Measurements from ENCODE around the gene FGF14.

The FGF14 gene

DNA sequence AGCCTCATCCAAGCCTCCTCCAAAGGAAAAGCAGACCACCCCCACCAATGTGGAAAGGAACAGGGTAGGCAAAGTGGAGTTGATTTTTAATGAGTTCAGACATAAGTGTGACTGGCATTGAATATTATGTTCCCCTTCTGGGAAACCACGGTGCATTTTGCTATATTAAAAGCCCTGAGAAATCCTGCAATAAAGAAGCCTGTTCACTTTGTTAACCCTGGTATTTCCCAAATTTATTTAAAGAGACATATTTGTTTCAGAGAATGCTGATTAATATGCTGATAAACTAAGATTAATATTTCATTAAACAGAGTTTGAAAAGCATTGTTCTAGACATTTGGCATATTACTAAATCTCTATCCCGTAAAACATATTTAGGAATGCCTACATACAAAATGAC is 151.4 kb downstream of the FGF14 start:
- no peak for DNase-seq (ENCODE audit: low spot score)

DNA sequence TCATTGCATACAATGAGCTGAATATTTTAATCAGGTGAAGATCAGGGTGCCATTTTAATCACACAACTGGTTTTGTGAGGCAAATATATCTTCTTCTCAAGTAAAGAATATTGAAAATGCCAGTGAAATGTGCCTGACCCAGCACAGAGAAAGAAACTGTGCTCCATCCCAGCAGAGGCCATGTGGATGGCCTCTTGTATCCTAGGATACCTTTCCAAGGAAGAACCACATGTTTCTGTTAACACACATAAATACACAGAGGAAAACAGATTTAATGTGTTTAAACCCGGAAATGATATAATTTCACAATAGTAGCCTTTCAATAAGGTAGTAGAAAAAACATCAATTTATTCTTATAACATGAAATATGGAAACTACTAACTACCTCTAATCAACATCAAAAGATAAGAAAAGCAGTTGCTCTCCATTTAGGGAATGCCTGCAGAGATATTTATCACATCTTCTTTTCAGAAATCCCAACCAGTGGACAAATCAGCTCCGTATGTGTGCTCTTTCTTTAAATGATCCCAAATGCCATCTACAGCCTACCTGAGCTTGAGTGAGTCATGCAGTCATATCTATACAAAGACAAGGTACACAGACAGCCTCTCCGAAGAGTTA is 157.1 kb downstream of the FGF14 start:
- no peak for DNase-seq (ENCODE audit: low spot score)

DNA sequence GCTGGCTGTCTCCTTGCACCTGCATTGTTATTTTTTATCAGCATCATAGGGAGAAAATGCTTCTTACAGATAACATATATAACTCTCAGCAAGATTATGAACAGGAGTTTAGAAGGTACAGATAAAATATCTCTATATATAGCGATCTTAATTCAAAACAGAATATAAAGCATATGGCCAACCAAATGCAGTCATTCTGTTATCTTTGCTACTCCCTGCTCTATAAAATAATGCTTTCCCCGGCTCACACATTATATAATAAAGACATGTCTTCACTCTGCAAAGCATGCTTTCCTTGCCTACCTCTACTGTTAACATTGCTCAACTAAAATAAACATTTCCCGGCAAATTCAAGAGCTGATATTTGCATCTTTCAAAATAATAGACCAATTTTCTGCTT is 161.7 kb downstream of the FGF14 start:
- DNase-seq (ENCODE audit: low spot score) = no peak

DNA sequence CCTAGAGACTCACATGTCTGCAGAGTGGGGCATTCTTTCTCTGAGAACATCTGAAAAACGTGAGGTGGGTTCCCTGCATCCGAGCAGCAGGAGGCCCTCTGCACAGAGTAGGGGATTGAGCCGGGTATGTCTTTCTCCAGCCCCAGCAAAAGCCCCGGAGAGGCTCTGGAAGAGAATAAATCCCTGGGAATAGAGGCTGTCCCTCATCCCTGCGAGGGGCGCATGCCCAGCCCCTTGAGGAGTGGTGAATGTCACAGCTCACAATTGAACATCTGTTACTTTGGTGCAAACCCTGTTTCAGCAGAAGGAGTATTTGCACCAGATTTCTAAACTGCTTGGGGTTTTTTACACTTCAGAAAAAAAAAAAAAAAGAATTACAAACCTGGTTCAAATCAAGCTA is 164.6 kb downstream of the FGF14 start:
- no peak for DNase-seq (ENCODE audit: low spot score)

DNA sequence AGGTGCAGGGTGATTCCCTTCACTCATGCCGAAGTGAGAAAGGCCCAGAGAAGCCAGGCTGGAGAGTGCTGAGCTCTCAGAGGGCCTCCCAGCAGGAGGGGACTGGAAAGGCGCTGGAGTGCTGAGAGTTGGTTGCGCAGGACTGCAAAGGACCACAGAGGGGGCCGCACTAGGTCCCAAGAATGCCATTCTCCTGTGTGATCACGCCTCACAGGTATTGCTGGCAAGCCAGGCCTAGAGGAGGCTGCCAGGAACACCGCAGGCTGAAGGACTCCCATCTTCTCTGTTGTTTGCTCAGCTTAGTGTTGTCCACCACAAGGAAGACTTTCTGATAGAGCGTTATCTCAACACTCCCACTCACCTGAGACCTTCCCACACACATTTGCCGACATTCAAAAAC is 165.0 kb downstream of the FGF14 start:
- DNase-seq (ENCODE audit: low spot score) = no peak

DNA sequence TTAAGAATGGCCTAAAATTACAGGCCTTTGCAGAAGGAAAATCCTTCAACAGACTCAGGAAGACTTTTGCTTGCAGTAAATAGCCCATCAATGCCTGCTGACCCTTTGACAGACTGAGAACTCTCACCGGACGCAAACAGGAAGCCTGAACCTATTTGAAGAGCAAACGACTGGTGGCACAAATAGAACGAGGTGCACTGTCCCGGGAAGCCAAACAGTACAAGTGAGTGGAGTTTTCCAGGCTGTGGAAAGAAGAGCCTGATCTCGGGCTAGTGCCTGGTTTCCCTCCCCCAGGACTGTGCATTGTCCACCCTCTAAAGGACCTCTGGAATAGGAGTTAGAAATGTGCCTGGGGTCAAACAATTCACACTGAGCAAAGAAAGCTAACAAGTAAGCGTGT is 165.5 kb downstream of the FGF14 start:
- no peak for DNase-seq (ENCODE audit: low spot score)

DNA sequence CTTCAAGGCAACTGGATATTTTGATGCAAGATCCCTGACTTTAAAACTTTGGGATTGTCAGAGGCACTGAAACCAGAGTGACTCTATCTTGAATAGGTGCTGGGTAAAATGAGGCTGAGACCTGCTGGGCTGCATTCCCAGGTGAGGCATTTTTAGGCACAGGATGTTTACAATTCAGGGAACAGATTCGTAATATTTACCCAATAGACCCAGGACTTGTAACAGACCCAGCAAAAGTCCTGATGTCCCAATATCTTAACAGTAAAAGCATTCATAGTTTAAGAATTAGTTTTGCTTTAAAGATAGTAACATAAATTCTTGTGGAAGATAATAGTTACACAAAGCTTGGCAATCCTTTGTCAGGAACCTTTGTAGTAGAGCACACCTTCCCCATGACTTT is 166.2 kb downstream of the FGF14 start:
- DNase-seq (ENCODE audit: low spot score) = no peak

DNA sequence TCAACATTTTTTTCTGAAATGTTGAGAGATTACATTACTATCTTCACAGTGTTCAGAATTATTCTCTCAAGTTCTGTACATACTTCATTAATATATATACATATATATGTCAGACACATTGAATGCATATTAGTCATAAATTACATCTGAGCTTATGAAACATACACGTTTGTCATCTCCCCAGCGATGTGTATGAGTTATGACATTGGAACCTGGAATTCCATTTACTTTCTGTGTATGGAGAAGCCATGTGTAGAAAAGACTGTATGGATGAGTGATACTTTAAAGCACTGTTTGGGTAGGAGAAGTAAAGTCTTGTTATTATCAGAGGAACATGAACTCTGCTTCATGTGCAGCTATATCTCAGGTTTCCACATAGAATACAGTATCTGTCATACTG is 167.2 kb downstream of the FGF14 start:
- DNase-seq (ENCODE audit: low spot score) = no peak

DNA sequence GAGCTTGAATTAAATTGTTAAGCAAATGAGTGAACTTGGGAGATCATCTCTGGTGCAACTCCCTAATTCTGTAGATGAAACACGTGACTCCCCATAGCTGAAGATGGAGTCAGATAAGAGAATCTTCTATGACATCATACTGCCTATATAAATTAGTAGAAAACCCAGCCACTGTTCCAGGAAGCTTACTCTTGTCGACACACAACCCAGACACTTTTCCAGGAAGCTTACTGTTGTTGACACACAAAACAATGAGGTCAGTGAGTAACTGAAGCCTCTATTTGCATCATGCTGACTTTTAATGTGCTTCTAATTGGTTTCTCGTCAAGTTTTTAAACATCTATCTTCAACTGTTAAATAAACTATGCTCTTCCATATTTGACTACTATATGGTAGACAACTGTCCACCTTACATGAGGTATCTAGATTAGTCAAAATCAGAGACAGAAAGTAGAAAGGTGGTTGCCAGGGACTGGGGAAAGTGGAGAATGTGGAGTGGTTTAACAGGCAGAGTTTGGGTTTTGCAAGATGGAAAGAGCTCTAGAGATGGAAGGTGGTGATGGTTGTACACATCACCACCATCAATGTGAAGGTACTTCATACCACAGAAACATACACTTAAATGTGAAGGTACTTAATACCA is 168.2 kb downstream of the FGF14 start:
- DNase-seq (ENCODE audit: low spot score) = no peak

DNA sequence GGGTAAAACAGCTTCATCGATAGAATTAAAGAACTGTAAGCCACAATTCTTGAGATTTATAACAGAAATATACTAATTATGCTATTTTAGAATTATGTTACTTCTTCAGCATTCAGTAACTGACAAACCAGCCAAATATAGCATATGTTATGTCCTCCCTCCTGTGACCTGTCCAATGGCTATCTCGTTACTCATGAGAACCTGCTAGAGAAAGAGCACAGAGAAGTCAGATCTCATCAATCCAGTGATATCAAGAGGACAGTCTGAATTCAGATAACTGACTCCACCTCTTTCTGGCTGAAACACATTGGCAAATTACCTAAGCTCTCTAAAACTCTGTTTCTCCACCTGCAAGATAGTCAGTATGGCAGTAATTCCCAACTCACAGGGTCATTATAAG is 170.4 kb downstream of the FGF14 start:
- DNase-seq (ENCODE audit: low spot score) = no peak

DNA sequence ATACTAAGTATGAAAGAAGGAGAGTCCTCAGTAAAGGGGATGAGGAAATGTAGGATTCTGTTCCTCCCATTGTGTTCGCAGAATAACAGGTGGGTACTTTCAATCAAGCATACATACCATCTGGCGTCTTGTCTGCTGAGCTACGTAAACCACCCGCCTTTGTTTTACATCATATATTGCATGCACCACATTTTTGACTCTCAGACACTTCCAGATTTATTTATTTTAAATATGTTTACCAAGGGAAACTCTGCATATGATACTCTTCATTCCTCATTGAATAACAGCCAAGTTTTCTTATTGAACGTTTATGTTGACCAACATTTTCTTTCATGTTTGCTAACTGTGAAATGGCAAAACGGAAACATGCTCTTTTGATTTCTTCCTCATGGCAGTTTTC is 174.1 kb downstream of the FGF14 start:
- no peak for DNase-seq (ENCODE audit: low spot score)

DNA sequence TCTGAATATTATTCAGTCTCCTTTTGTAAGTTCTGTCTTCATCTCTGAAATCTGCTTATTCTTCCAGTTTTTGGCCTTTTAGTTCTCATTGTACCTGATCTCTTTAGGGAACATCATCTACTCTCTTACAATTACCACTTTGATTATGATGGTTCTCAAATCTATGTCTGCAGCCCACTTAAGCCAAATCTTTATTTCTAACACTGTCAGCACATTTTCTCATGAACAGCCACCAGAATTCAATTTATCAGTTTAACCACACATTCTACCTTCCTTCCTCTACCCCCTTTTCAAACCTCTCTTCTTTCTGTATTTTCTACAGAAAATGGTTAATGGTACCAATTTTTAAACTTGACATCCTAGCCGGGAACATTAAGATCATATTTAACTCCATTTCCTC is 175.3 kb downstream of the FGF14 start:
- DNase-seq (ENCODE audit: low spot score) = no peak

DNA sequence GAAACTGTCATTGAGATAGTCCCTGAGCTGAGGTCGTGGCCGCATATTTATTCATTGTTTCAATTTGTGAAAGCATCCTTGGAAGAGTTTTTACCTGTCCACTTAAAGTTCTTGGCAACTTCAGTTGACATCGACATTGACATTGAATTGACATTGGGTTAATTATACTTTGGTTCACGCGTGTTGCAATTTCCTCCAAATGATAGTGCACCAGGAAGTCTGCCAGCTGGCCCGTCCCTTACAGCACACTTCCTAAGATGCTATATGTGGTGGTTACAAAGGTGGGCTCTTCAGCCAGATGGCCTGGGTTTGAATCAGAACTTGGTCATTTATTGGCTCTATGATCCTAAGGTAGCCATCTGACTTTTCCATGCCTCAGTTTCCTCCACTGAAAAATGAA is 176.0 kb downstream of the FGF14 start:
- DNase-seq (ENCODE audit: low spot score) = no peak

DNA sequence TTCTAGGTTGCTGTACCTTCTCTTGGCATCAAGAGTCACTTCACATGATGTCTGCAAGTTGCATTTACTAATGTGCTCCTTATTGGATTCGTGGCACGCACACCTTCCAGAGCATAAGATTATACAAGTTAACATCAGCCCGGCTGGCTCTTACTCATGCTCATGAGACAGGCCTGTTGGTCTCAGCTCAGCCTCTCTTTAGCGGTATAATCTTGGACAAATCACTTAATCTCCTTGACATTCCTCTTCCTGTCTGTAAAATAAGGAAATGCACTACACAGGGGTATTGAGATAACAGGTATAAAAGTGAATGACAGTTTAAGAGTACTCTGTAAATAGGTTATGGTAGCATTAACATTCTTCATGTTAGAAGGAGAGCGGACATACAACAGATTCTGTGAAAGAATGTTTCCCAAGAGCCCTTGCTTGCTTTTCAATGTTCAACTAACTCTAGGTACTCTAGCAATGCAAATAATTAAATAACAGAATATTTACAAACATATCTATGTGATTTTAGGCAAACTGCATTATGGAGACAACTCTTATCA is 181.1 kb downstream of the FGF14 start:
- no peak for DNase-seq (ENCODE audit: low spot score)

DNA sequence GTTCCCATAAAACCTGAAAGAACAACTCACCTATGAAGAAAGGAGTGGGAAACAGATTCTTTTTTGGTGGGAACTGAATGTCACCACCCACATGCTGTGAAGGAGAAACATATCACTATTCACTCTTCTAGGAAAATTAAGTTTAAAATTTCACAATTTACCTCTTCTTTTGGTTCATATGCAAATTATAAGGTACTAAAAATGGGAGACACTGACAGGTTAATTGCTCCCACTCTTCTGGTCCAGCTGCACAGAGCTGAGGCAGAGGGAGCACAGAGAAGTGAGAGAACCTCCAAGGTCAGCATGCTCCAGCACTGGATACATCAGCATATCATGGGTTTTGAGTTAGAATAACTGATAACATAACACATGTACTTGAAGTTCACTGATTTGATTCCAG is 186.9 kb downstream of the FGF14 start:
- no peak for DNase-seq (ENCODE audit: low spot score)

DNA sequence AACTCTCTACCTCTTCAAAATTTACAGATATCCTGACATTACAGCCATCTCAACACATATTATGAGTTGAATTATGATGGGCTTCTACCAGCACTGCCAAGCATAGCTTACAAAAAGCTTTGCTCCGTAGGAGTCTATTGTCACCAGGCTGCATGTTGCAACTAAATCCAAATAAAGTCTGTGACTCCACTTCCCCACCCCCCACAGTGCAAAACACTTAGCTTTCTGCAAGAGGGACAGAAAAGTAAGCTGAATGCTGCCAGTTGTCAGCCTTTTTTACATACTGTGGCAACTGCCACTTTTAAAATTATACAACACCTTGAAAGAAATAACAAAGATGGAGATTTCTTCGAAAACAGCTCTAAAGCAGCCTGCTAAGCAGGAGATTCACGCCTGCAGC is 189.1 kb downstream of the FGF14 start:
- no peak for DNase-seq (ENCODE audit: low spot score)

DNA sequence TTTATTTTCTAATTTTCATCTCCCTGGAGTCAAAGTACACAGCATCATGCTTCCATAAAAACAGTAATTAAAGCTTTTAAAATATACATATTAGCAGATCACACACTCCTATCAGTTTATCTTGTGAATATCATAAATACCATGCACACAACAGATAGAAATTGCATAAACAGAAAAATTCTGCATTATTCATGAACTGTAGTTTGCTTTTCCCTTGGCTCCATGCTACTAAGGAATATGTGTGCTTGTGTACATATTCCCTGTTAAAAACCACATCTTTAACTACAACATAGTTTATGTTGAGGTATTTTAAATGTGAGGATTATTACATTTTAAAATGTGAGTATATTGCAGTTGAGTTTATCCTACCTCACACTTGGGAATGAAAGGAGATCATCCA is 193.5 kb downstream of the FGF14 start:
- no peak for DNase-seq (ENCODE audit: low spot score)

DNA sequence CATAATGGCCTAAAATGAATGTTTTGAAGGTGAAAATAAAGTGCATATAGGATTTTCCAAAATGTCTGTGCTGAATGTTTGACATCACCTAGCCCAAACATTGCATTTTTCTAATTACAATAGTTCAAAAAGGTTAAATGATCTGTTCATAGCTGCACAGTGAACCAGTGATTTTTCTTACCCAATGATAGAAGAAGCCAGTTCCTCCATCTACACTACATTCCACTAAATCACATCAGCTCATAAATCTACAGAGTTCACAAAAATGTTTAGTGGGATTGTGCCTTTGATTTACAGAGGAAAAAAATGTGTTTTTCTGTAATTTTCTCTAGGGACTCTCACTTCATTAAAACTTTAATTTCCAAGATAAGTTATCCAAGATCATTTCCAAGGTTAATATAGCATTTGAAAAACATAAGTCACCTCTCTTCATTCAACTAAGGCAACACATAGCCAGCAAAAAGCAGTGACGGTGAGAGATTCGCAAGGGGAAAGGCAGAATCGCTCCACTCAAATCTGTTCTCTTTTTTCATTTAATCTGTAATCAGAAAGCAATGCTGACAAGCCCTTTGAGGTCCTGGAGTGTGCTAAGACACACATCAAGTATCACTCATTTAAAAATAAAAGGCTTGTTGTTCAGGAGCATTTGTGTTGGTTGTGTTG is 194.0 kb downstream of the FGF14 start:
- DNase-seq (ENCODE audit: low spot score) = no peak

DNA sequence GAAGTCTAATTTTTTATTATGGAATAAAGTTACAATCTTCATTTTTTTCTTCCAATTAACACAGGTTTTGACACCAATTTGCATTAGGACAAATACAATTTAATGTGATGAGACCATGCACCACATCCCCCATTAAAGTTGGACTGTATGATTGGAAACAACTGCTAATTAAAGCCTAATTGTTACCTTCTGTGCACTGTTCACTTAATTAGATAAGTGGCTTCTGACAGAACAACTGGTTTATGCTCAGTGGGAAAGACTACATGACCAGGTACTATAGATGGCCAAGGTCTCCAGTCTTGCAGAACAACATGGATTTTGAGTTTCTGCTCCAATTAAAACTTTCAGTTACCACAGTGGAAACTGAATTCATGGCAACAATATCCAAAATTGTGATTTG is 198.1 kb downstream of the FGF14 start:
- DNase-seq (ENCODE audit: low spot score) = no peak

DNA sequence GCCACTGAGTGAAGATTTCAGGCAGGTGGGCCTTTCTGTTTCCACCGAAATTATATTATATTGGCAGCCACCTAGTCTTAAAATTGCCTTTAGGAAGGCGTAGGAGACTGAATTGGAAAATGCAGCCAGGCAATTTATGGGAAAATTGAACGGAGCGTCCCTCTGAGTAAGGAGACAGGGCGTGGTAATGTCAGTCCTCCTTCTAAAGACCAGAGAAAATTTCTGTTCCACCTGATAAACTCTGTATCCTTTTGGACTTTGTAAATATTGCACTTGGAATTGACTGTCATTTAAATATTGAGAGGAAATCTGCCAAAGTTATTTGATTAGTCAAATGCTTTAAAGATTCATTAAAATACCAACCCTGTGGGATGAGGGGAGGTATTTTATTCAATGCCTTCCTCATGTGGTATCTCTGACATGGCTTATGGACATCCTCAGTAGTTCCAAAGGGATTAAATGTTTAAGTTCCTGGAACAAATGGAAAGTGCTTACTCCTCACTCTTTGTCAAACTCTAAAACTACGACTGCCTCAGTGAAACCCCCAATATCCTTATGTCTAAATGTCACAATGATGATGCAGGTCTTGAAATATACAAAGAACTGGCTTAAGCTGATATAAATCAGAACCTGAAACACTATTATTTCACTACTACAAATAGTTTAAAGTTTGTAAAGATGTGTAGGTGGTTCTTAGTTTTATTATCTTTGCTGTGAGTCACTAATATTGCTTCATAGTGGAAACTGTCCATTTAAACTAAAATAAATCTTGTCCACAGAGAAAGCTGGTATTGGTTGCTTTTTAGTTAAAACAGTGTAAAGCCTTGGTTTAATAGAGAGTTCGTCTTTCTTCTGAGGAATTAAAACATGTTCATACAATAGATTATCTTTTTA is 203.2 kb downstream of the FGF14 start:
- DNase-seq (ENCODE audit: low spot score) = no peak

DNA sequence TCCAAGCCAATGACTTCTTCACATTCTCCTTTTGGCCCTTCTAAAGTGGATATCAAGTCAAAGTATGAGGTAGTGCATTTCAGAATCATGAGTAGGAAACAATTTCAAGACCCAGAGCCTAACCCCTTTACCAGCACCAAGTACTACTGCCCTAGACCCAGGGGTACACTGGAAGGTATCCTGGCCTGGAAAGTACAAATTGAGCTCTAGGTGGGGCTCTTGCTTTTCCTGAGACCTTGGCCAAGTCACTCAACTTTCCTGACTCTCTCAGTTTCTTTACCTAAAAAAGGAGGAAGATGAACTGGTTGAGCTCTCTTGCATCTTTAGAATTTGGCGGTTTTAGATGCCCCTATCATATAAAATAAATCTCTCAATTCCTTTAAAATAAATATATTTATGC is 204.7 kb downstream of the FGF14 start:
- no peak for DNase-seq (ENCODE audit: low spot score)
